ENCODE data around the gene RBM15B. TPM values are rescaled to one million over a fixed set of nuclear protein-coding genes. Genes with fewer than 3 reads are reported as not detected.

Gene RBM15B, protein sequence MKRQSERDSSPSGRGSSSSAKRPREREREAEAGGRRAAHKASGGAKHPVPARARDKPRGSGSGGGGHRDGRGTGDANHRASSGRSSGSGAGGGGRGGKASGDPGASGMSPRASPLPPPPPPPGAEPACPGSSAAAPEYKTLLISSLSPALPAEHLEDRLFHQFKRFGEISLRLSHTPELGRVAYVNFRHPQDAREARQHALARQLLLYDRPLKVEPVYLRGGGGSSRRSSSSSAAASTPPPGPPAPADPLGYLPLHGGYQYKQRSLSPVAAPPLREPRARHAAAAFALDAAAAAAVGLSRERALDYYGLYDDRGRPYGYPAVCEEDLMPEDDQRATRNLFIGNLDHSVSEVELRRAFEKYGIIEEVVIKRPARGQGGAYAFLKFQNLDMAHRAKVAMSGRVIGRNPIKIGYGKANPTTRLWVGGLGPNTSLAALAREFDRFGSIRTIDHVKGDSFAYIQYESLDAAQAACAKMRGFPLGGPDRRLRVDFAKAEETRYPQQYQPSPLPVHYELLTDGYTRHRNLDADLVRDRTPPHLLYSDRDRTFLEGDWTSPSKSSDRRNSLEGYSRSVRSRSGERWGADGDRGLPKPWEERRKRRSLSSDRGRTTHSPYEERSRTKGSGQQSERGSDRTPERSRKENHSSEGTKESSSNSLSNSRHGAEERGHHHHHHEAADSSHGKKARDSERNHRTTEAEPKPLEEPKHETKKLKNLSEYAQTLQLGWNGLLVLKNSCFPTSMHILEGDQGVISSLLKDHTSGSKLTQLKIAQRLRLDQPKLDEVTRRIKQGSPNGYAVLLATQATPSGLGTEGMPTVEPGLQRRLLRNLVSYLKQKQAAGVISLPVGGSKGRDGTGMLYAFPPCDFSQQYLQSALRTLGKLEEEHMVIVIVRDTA
- 22.2 and 24.1 TPM in 2 replicates for total RNA-seq

DNA sequence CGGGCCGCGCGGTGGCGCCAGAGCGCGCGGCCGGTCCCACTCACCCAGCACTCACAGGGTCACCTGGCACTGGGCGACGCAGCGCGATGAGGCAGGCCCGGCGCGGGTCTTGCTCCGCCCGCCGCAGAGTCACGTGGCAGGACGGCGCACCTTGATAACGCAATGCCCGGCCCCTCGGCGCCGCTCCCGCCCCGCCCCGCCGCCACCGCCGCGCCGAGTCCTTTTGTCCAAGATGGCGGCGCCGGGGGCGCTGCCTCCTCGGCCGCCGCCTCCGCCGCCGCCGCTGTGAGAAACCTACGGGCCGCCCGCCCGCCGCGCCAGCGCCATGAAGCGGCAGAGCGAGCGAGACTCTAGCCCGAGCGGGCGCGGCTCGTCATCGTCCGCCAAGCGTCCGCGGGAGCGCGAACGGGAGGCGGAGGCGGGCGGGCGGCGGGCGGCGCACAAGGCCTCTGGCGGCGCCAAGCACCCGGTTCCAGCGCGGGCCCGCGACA is at the start of gene RBM15B:
TSS of gene RBM15B (plus strand) at position 211 of the 491 bp plus-strand sequence. CDS start at position 326, 115 bp downstream.

DNA sequence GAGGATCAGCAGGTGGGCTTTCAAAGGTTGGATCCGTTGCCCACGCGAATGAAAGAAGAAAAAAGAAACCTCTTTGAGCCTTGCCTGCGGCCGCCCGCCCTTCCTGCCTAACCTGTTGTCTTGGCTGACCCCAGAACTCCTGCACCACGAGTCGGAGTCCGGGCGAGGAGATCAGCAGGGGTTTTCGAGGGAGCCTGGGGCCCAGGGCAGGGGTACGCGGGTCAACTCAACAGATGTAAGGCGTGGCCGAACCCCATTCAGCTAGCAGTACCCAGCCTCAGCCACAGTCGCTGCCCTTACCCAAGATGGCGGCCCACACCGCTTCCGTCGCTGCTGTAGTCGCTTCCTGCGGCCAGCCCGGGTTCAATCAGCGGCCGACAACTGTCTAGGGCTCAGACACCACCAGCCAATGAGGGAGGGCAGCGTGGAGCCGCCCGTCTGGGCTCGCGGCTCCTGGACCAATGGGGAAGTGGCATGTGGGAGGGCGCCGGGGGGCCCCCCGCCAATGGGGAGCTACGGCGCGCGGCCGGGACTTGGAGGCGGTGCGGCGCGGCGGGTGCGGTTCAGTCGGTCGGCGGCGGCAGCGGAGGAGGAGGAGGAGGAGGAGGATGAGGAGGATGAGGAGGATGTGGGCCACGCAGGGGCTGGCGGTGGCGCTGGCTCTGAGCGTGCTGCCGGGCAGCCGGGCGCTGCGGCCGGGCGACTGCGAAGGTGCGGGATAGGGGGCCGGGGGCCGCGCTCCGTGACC is 6.2 kb upstream of the RBM15B start, which contains the start of gene MANF:
TSS of gene MANF (plus strand) at position 566 of the 748 bp plus-strand sequence. CDS start at position 618, 52 bp downstream.

Other genes with a start within 250 kb of the RBM15B start
- 96.2 and 102 TPM in 2 replicates for gene MANF, start 6.0 kb upstream of the RBM15B start, total RNA-seq
- 5.5 and 8.9 TPM in 2 replicates for gene DCAF1, start 108.7 kb downstream of the RBM15B start, total RNA-seq
- gene RAD54L2, start 147.4 kb downstream of the RBM15B start, total RNA-seq = 7.8 and 9.2 TPM in 2 replicates

Data from myometrial cell (primary cell).